Smooth muscle cell (in vitro differentiated cells): Measurements from ENCODE around the gene UPK1B. TPM values are rescaled to one million over a fixed set of nuclear protein-coding genes. Genes with fewer than 3 reads are reported as not detected.
A peak's percentile ranks its signal among the peaks of the same experiment; 100 is the strongest.

Experiments used
- DNase-seq: peaks from one replicate; lab custom pipeline; 2025; ENCODE audit not compliant: unreplicated experiment; lab: John Stamatoyannopoulos, UW
- H2AFZ ChIP-seq: fragments of 200-600 bp; sonication (generic); 2 replicates; pipeline ENCODE4 v1.6.0; 2016; ENCODE audit warnings: antibody characterized with exemption, low read depth, mild to moderate bottlenecking
- H3F3A ChIP-seq: fragments of 200-600 bp; sonication (generic); 2 replicates; pipeline ENCODE4 v1.6.0; 2017; ENCODE audit warnings: antibody characterized with exemption, low read depth
- H3K27ac ChIP-seq: fragments of 200-600 bp; sonication (generic); 2 replicates; pipeline ENCODE4 v1.5.1; 2016; ENCODE audit warnings: low read depth, mild to moderate bottlenecking
- H3K27me3 ChIP-seq: fragments of 200-600 bp; sonication (generic); 2 replicates; pipeline ENCODE4 v1.6.1; 2016; ENCODE audit warnings: low read depth, mild to moderate bottlenecking
- H3K36me3 ChIP-seq: fragments of 200-600 bp; sonication (generic); 2 replicates; pipeline ENCODE4 v1.5.1; 2016; ENCODE audit warnings: low read depth
- H3K4me1 ChIP-seq: fragments of 200-600 bp; sonication (generic); 2 replicates; pipeline ENCODE4 v1.5.1; 2016; ENCODE audit warnings: low read depth
- H3K4me2 ChIP-seq: fragments of 200-600 bp; sonication (generic); 2 replicates; pipeline ENCODE4 v1.6.0; 2016; ENCODE audit warnings: mild to moderate bottlenecking
- H3K4me3 ChIP-seq: fragments of 200-600 bp; sonication (generic); 2 replicates; pipeline ENCODE4 v1.5.1; 2016; ENCODE audit warnings: mild to moderate bottlenecking
- H3K79me2 ChIP-seq: fragments of 200-600 bp; sonication (generic); 2 replicates; pipeline ENCODE4 v1.6.0; 2016; ENCODE audit warnings: low read depth, mild to moderate bottlenecking
- H3K9ac ChIP-seq: fragments of 200-600 bp; sonication (generic); 2 replicates; pipeline ENCODE4 v1.6.0; 2016; ENCODE audit warnings: low read depth
- H3K9me3 ChIP-seq: fragments of 200-600 bp; sonication (generic); replicated peaks from 2 replicates; pipeline ENCODE4 v1.5.1; 2016; ENCODE audit warnings: low read depth
- H4K20me1 ChIP-seq: fragments of 200-600 bp; sonication (generic); 2 replicates; pipeline ENCODE4 v1.6.0; 2016; ENCODE audit warnings: low read depth
- WGBS: methylation state at CpG from one replicate; pipeline ENCODE4 v1.1.7; 2016; ENCODE audit warnings: low lambda C conversion rate; 5-methylcytosine and 5-hydroxymethylcytosine counted together
- polyA plus RNA-seq: library from polyadenylated mRNA; unstranded; fragments of >200 nt; fragmentation: Nextera tagmentation; extraction: Ambion mirVana; gene quantifications from 2 replicates; pipeline ENCODE4 v1.2.1, GENCODE V29; 2016
- total RNA-seq: library from RNA; depleted of rRNA; stranded (reverse); fragments of >200 nt; gene quantifications from 2 replicates; pipeline ENCODE4 v1.2.3, GENCODE V29; 2014
- TF ChIP-seq, protein P1 (sequence below): fragments of 200-600 bp; sonication (generic); IDR thresholded peaks from 2 replicates; pipeline ENCODE4 v1.5.1; 2017; ENCODE audit warnings: borderline replicate concordance, mild to moderate bottlenecking, antibody characterized with exemption; ENCODE audit not compliant: insufficient read depth, poor library complexity, severe bottlenecking

Gene UPK1B
- total and polyA plus RNA-seq, 2 experiments from 2014 or later: 1.1 to 9.1 TPM

DNA sequence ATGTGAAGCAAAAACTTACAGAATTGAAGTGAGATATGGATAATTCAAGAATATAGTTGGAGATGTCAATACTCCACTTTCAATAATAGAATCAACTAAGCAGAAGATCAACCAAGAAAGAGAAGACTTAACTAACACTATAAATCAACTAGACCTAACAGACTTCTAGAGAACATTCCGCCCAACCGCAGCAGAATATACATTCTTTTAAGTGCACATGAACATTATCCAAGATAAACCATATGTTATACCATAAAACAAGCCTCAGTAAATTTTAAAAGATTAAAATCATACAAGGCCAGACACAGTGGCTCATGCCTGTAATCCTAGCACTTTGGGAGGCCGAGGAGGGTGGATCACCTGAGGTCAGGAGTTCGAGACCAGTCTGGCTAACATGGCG is 32.9 kb upstream of the UPK1B start:
- WGBS: 87% methylated on average over 5 of the region's 5 CpGs

GRCh38 chr3:119145128-119145499 is 28.3 kb upstream of the UPK1B start:
- no peak for DNase-seq
- H3K9ac ChIP-seq: no peak overlapping the region
- no peak overlapping the region for H3K4me2 ChIP-seq
- no peaks in the 10 kb centered on the region for H3K27me3 ChIP-seq
- H3K27ac ChIP-seq: no peak overlapping the region
- TF ChIP-seq, protein P1, sequence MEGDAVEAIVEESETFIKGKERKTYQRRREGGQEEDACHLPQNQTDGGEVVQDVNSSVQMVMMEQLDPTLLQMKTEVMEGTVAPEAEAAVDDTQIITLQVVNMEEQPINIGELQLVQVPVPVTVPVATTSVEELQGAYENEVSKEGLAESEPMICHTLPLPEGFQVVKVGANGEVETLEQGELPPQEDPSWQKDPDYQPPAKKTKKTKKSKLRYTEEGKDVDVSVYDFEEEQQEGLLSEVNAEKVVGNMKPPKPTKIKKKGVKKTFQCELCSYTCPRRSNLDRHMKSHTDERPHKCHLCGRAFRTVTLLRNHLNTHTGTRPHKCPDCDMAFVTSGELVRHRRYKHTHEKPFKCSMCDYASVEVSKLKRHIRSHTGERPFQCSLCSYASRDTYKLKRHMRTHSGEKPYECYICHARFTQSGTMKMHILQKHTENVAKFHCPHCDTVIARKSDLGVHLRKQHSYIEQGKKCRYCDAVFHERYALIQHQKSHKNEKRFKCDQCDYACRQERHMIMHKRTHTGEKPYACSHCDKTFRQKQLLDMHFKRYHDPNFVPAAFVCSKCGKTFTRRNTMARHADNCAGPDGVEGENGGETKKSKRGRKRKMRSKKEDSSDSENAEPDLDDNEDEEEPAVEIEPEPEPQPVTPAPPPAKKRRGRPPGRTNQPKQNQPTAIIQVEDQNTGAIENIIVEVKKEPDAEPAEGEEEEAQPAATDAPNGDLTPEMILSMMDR: no peak
- H3F3A ChIP-seq: no peaks in the 10 kb centered on the region
- H4K20me1 ChIP-seq: no peaks in the 10 kb centered on the region
- H3K79me2 ChIP-seq: no peaks in the 10 kb centered on the region
- no peaks in the 10 kb centered on the region for H3K9me3 ChIP-seq
- H3K4me3 ChIP-seq: no peak overlapping the region
- no peak overlapping the region for H2AFZ ChIP-seq
- H3K36me3 ChIP-seq: no peaks in the 10 kb centered on the region
- no peaks in the 10 kb centered on the region for H3K4me1 ChIP-seq

More for the DNA sequence above, 32.9 kb upstream of the UPK1B start:
- H3K79me2 ChIP-seq: no peaks in the 10 kb centered on the region
- TF ChIP-seq, protein P1: no peak
- DNase-seq: no peak
- H3K36me3 ChIP-seq: no peaks in the 10 kb centered on the region
- no peaks in the 10 kb centered on the region for H3F3A ChIP-seq
- no peak overlapping the region for H2AFZ ChIP-seq
- H3K4me3 ChIP-seq: no peak overlapping the region
- H3K9me3 ChIP-seq: no peaks in the 10 kb centered on the region
- no peak overlapping the region for H3K4me2 ChIP-seq
- H3K4me1 ChIP-seq: no peaks in the 10 kb centered on the region
- no peaks in the 10 kb centered on the region for H3K27me3 ChIP-seq
- H3K27ac ChIP-seq: no peak overlapping the region
- no peak overlapping the region for H3K9ac ChIP-seq
- no peaks in the 10 kb centered on the region for H4K20me1 ChIP-seq

- Histone ChIP-seq H3K36me3 (no peaks in the 10 kb centered on the region), H4K20me1 (no peaks in the 10 kb centered on the region), H3K4me2 (no peak within 1 kb of the TSS), H3K79me2 (no peaks in the 10 kb centered on the region), H2AFZ (no peak within 1 kb of the TSS), H3K9ac (no peak within 1 kb of the TSS), H3K27me3 (no peaks in the 10 kb centered on the region), H3K27ac (no peak within 1 kb of the TSS), H3K4me1 (no peaks in the 10 kb centered on the region), H3F3A (no peaks in the 10 kb centered on the region), H3K4me3 (no peak within 1 kb of the TSS), H3K9me3 (no peaks in the 10 kb centered on the region)
- no peak for DNase-seq
- WGBS: 74% methylated on average over 23 of the region's 23 CpGs
- TF ChIP-seq, protein P1: peak; percentile 53
Observed at GRCh38 chr3:119145500-119146167, 27.8 kb upstream of the UPK1B start, which contains the start of gene TEX55. TEX55 (plus strand) TSS chr3:119146165; CDS start chr3:119146190, 25 bp downstream.
